IMR-90 (cell line): ENCODE measurements around the gene TNRC18. TPM values are rescaled to one million over a fixed set of nuclear protein-coding genes. Genes with fewer than 3 reads are reported as not detected.

Source experiments
- ATAC-seq: fragments of 200-7000 bp; cut with Tn5 transposase; 2 replicates; pipeline ENCODE4 v1.9.1; 2020; ENCODE audit warnings: low read depth, mild to moderate bottlenecking, moderate library complexity
- BruUV-seq: library from RNA; stranded (reverse); fragments of 400-500 nt; replicated peaks from 2 replicates; lab custom pipeline; 2021; lab: Mats Ljungman, UMichigan
- CTCF ChIA-PET: fragments of 300-600 bp; formaldehyde crosslinking; extraction: SDS; loops from one replicate; lab custom pipeline; 2021; ENCODE audit warnings: antibody characterized with exemption; lab: Yijun Ruan, JAX
- POLR2A ChIA-PET: fragments of 300-600 bp; sonication (Branson Sonifier 250); formaldehyde crosslinking; loops from one replicate; lab custom pipeline; 2022; ENCODE audit warnings: antibody characterized with exemption; ENCODE audit not compliant: unreplicated experiment; lab: Charles Lee
- DNase-seq: peaks from one replicate; pipeline ENCODE4 v3.0.0; 2013
- H2AFZ ChIP-seq: replicated peaks from 2 replicates; pipeline ENCODE3; 2013; ENCODE audit warnings: low read length, mild to moderate bottlenecking; ENCODE audit not compliant: poor library complexity
- H2AK5ac ChIP-seq: 2 replicates; pipeline ENCODE4 v1.6.1; 2013; ENCODE audit warnings: low read depth, low read length, inconsistent platforms
- H2AK9ac ChIP-seq: replicated peaks from 2 replicates; pipeline ENCODE3; 2013; ENCODE audit warnings: mild to moderate bottlenecking, low read depth, low read length, moderate library complexity; ENCODE audit not compliant: poor library complexity
- H2BK120ac ChIP-seq: 2 replicates; pipeline ENCODE4 v1.6.1; 2013; ENCODE audit warnings: low read depth, low read length, inconsistent platforms
- H2BK15ac ChIP-seq: 3 replicates; pipeline ENCODE4 v1.6.1; 2013; ENCODE audit warnings: low read depth, low read length, inconsistent platforms
- H2BK20ac ChIP-seq: 2 replicates; pipeline ENCODE4 v1.6.1; 2013; ENCODE audit warnings: low read depth, mild to moderate bottlenecking, inconsistent platforms, low read length, moderate library complexity
- H2BK5ac ChIP-seq: 2 replicates; pipeline ENCODE4 v1.6.1; 2013; ENCODE audit warnings: mild to moderate bottlenecking, low read depth, low read length, inconsistent platforms; ENCODE audit not compliant: poor library complexity, severe bottlenecking
- H3K14ac ChIP-seq: replicated peaks from 2 replicates; pipeline ENCODE4 v1.6.1; 2013; ENCODE audit warnings: low read depth, low read length, inconsistent platforms
- H3K18ac ChIP-seq: 2 replicates; pipeline ENCODE4 v1.6.1; 2013; ENCODE audit warnings: low read depth, low read length, control low read depth
- H3K23ac ChIP-seq: 2 replicates; pipeline ENCODE4 v1.6.1; 2013; ENCODE audit warnings: low read depth, low read length, inconsistent platforms
- H3K27ac ChIP-seq: 2 replicates; pipeline ENCODE4 v1.5.1; 2013; ENCODE audit warnings: mild to moderate bottlenecking, control low read depth, low read length; ENCODE audit not compliant: insufficient read depth
- H3K27me3 ChIP-seq: 2 replicates; pipeline ENCODE4 v1.6.1; 2013; ENCODE audit warnings: low read length; ENCODE audit not compliant: control insufficient read depth, insufficient read depth
- H3K36me3 ChIP-seq: 2 replicates; pipeline ENCODE4 v1.6.1; 2013; ENCODE audit warnings: low read length, mixed read lengths; ENCODE audit not compliant: control insufficient read depth, insufficient read depth
- H3K4ac ChIP-seq: 2 replicates; pipeline ENCODE4 v1.6.1; 2013; ENCODE audit warnings: low read depth, low read length, inconsistent platforms
- H3K4me1 ChIP-seq: 2 replicates; pipeline ENCODE4 v1.6.1; 2013; ENCODE audit warnings: low read length, mixed read lengths; ENCODE audit not compliant: control insufficient read depth, insufficient read depth
- H3K4me2 ChIP-seq: 2 replicates; pipeline ENCODE4 v1.6.1; 2013; ENCODE audit warnings: low read depth, mild to moderate bottlenecking, control low read depth, low read length, moderate library complexity
- H3K4me3 ChIP-seq: 2 replicates; pipeline ENCODE4 v1.5.1; 2013; ENCODE audit warnings: low read depth, mild to moderate bottlenecking, control low read depth, low read length, moderate library complexity; ENCODE audit not compliant: insufficient read depth
- H3K56ac ChIP-seq: 2 replicates; pipeline ENCODE4 v1.6.1; 2013; ENCODE audit warnings: low read length, inconsistent platforms; ENCODE audit not compliant: insufficient read depth; ENCODE audit errors: extremely low read depth
- H3K79me1 ChIP-seq, 2 experiments: 2 replicates each; pipeline ENCODE4 v1.6.1; 2013; ENCODE audit warnings: low read length in 2 of 2, inconsistent platforms in 1 of 2, low read depth in 1 of 2
- H3K9ac ChIP-seq: 2 replicates; pipeline ENCODE4 v1.6.1; 2013; ENCODE audit warnings: low read depth, low read length, control low read depth
- H3K9me1 ChIP-seq: 2 replicates; pipeline ENCODE4 v1.6.1; 2013; ENCODE audit warnings: low read length, inconsistent platforms; ENCODE audit not compliant: insufficient read depth
- H3K9me3 ChIP-seq: 2 replicates; pipeline ENCODE4 v1.6.1; 2013; ENCODE audit warnings: low read length; ENCODE audit not compliant: control insufficient read depth, insufficient read depth
- H4K20me1 ChIP-seq: 2 replicates; pipeline ENCODE4 v1.6.1; 2013; ENCODE audit warnings: low read length, inconsistent platforms; ENCODE audit not compliant: insufficient read depth
- H4K5ac ChIP-seq: 2 replicates; pipeline ENCODE4 v1.6.1; 2013; ENCODE audit warnings: mild to moderate bottlenecking, low read depth, low read length, control low read depth
- H4K8ac ChIP-seq, 2 experiments: 2 replicates each; pipeline ENCODE4 v1.6.1; 2013; ENCODE audit warnings: low read depth in 2 of 2, low read length in 2 of 2, control low read depth in 1 of 2, inconsistent platforms in 1 of 2
- H4K91ac ChIP-seq: 2 replicates; pipeline ENCODE4 v1.6.1; 2013; ENCODE audit warnings: low read depth, low read length, inconsistent platforms; ENCODE audit not compliant: insufficient read depth
- BHLHE40 ChIP-seq: fragments of 150-350 bp; IDR thresholded peaks from 2 replicates; pipeline ENCODE4 v1.6.1; 2016; ENCODE audit warnings: mild to moderate bottlenecking, low read depth, low read length
- CEBPB ChIP-seq: IDR thresholded peaks from 2 replicates; pipeline ENCODE4 v1.6.1; 2012; ENCODE audit warnings: low read depth, low read length, improper control_type of control experiment
- CHD1 ChIP-seq: IDR thresholded peaks from 2 replicates; pipeline ENCODE4 v1.6.1; 2012; ENCODE audit warnings: low read depth, low read length, improper control_type of control experiment
- CTCF ChIP-seq: conservative IDR thresholded peaks from 2 replicates; pipeline ENCODE4 v1.5.1; 2012; ENCODE audit warnings: mild to moderate bottlenecking, low read depth, low read length, improper control_type of control experiment
- ELK1 ChIP-seq: fragments of 150-350 bp; IDR thresholded peaks from 2 replicates; pipeline ENCODE4 v1.6.1; 2016; ENCODE audit warnings: low read depth, mild to moderate bottlenecking, low read length, moderate library complexity, borderline replicate concordance
- FOS ChIP-seq: fragments of 150-350 bp; IDR thresholded peaks from 2 replicates; pipeline ENCODE4 v1.6.1; 2016; ENCODE audit warnings: low read depth, low read length
- MAFK ChIP-seq: IDR thresholded peaks from 2 replicates; pipeline ENCODE4 v1.6.1; 2012; ENCODE audit warnings: low read depth, low read length, improper control_type of control experiment
- MAZ ChIP-seq: IDR thresholded peaks from 2 replicates; pipeline ENCODE4 v1.6.1; 2012; ENCODE audit warnings: low read depth, mild to moderate bottlenecking, low read length, improper control_type of control experiment, moderate library complexity, borderline replicate concordance
- MXI1 ChIP-seq: IDR thresholded peaks from 2 replicates; pipeline ENCODE4 v1.6.1; 2012; ENCODE audit warnings: low read depth, mild to moderate bottlenecking, low read length, moderate library complexity, borderline replicate concordance
- NFE2L2 ChIP-seq: fragments of 150-350 bp; IDR thresholded peaks from 2 replicates; pipeline ENCODE4 v1.6.1; 2016; ENCODE audit warnings: low read depth, mild to moderate bottlenecking, low read length
- POLR2A ChIP-seq: IDR thresholded peaks from 2 replicates; pipeline ENCODE4 v1.6.1; 2012; ENCODE audit warnings: mild to moderate bottlenecking, low read depth, low read length
- RAD21 ChIP-seq: IDR thresholded peaks from 2 replicates; pipeline ENCODE4 v1.6.1; 2012; ENCODE audit warnings: low read length, improper control_type of control experiment
- SMC3 ChIP-seq: fragments of 150-350 bp; IDR thresholded peaks from 2 replicates; pipeline ENCODE4 v1.6.1; 2016; ENCODE audit warnings: low read depth, mild to moderate bottlenecking, antibody characterized with exemption, low read length, moderate library complexity
- USF2 ChIP-seq: fragments of 150-350 bp; IDR thresholded peaks from 2 replicates; pipeline ENCODE4 v1.6.1; 2017; ENCODE audit warnings: mild to moderate bottlenecking, antibody characterized with exemption, low read length, low read depth
- WGBS, 2 experiments: methylation state at CpG; one replicate each; pipeline versions ENCODE4 v1.1.5 to v1.1.7; 2013; ENCODE audit warnings: missing lambda C conversion rate in 2 of 2; ENCODE audit not compliant: insufficient read length in 1 of 2; ENCODE audit errors: extremely low coverage in 2 of 2; 5-methylcytosine and 5-hydroxymethylcytosine counted together
- dilution Hi-C: fragments of 300-500 bp; cut with HindIII; formaldehyde crosslinking; loops from one replicate; pipeline ENCODE4 v1.14.3; 2018; ENCODE audit warnings: low sequenced_read_pairs; ENCODE audit not compliant: unreplicated experiment
- in situ Hi-C: fragments of 300-500 bp; cut with MboI; formaldehyde crosslinking; loops from 3 replicates; pipeline ENCODE4 v1.14.3; 2019; ENCODE audit warnings: low sequenced_read_pairs, inconsistent platforms, mixed read lengths
- intact Hi-C: fragments of 100-400 bp; cut with micrococcal nuclease; formaldehyde crosslinking; loops from 2 replicates; pipeline ENCODE4 v1.10.0; 2022
- polyA plus RNA-seq, 3 experiments: library from polyadenylated mRNA; depleted of rRNA; stranded (reverse); fragments of >200 nt; gene quantifications; 2 replicates each; pipeline ENCODE4 v1.2.3, GENCODE V29; 2012; ENCODE audit warnings: low replicate concordance in 1 of 3
- total RNA-seq: library from RNA; depleted of rRNA; stranded (reverse); fragments of >200 nt; gene quantifications from 2 replicates; pipeline ENCODE4 v1.2.3, GENCODE V29; 2012

The TNRC18 gene
- total and polyA plus RNA-seq, 2 of the 4 experiments (the other 2 are of a cell fraction), result 4.7 to 29.6 TPM

- Histone ChIP-seq H4K91ac (no peak overlapping the region), H3K4me1 (no peaks in the 10 kb centered on the region), H3K56ac (no peak overlapping the region), H2AK5ac (no peak overlapping the region), H4K20me1 (peaks cover 51% of the 10 kb centered on the region), H2BK20ac (no peak overlapping the region), H3K23ac (no peak overlapping the region), H3K9me3 (peaks cover 14% of the 10 kb centered on the region), H3K4ac (no peak overlapping the region), H3K14ac (no peak overlapping the region), H3K36me3 (peaks cover 21% of the 10 kb centered on the region; the same call in 1 of the 2 replicates), H2AK9ac (no peak overlapping the region), H3K18ac (no peak overlapping the region), H2BK120ac (no peak overlapping the region), H4K5ac (no peak overlapping the region), H4K8ac (no peak overlapping the region), H2AFZ (no peak overlapping the region), H3K9ac (no peak overlapping the region), H2BK15ac (no peak overlapping the region), H3K79me1 (peaks cover 32 to 62% of the 10 kb centered on the region in 2 experiments), H3K27ac (no peak overlapping the region), H3K4me3 (no peak overlapping the region), H2BK5ac (no peak overlapping the region), H3K9me1 (no peaks in the 10 kb centered on the region; the same call in 1 of the 2 replicates), H3K27me3 (no peaks in the 10 kb centered on the region), H3K4me2 (no peak overlapping the region)
- TF ChIP-seq MXI1, result no peak
- TF ChIP-seq CHD1, result no peak
- no peak for TF ChIP-seq NFE2L2
- TF ChIP-seq MAZ, result no peak
- no peak for TF ChIP-seq USF2
- TF ChIP-seq SMC3, result no peak
- no peak for TF ChIP-seq POLR2A
- no peak for TF ChIP-seq CTCF
- no peak for TF ChIP-seq MAFK
- no peak for TF ChIP-seq FOS
- TF ChIP-seq BHLHE40, result no peak
- no peak for TF ChIP-seq CEBPB
- no peak for TF ChIP-seq RAD21
- TF ChIP-seq ELK1, result no peak
- in situ Hi-C loops, result no loop called here
- dilution Hi-C loops, result no loop called here
- CTCF ChIA-PET, result no interaction called here
- no peak for ATAC-seq
- no peak for DNase-seq
- POLR2A ChIA-PET, result no interaction called here
- no CpG with 5 or more reads among the region's 6 CpGs for WGBS, 2 experiments
- no TSS peak for BruUV-seq
- intact Hi-C loops, result no loop called here
These were observed 13.8 kb upstream of the TNRC18 start for GRCh38 chr7:5437348-5437892.
